ENCODE results near the gene CFI. TPM values are rescaled to one million over a fixed set of nuclear protein-coding genes. Genes with fewer than 3 reads are reported as not detected.
"Not testable (repeated sequence)": the region's sequence is repeated elsewhere in the genome, so short reads cannot be mapped to it uniquely, and the experiment has no call there.

Gene CFI
- total RNA-seq, 1 donor from 2014 or later, result 54.8 TPM

DNA sequence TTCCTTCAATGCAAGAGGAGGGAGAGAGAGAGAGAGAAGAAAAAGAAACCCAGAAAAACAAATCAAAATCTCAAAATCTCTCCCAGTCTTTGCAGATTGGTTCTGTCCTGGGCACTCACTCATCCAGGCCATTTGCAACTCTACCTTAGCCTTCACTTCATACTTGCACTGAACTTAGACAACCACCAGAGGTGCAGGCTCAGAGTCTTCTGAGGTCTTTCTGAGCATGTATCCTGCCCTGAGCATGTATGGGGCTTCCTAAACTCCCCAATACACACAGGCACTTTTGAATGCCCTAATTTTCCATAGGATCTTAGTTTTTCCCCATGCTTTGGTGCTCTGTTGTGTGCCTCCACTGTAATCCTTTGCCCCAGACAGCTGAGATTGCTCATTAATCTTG is 2.9 kb downstream of the CFI start:
- Histone ChIP-seq H3K36me3 (no peaks in the 10 kb centered on the region), H3K4me3 (no peak overlapping the region), H3K4me1 (peaks cover 6% of the 10 kb centered on the region), H3K9me3 (peaks cover 20% of the 10 kb centered on the region), H3K27ac (no peak overlapping the region), H3K27me3 (ENCODE audit: low read depth) (no peaks in the 10 kb centered on the region)
- ATAC-seq, result no peak
- no peak for DNase-seq
- intact Hi-C loops (cut with DNase I), result no loop called here
- TF ChIP-seq, protein P1, sequence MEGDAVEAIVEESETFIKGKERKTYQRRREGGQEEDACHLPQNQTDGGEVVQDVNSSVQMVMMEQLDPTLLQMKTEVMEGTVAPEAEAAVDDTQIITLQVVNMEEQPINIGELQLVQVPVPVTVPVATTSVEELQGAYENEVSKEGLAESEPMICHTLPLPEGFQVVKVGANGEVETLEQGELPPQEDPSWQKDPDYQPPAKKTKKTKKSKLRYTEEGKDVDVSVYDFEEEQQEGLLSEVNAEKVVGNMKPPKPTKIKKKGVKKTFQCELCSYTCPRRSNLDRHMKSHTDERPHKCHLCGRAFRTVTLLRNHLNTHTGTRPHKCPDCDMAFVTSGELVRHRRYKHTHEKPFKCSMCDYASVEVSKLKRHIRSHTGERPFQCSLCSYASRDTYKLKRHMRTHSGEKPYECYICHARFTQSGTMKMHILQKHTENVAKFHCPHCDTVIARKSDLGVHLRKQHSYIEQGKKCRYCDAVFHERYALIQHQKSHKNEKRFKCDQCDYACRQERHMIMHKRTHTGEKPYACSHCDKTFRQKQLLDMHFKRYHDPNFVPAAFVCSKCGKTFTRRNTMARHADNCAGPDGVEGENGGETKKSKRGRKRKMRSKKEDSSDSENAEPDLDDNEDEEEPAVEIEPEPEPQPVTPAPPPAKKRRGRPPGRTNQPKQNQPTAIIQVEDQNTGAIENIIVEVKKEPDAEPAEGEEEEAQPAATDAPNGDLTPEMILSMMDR (IDR thresholded peaks at IDR 0.05), result no peak

DNA sequence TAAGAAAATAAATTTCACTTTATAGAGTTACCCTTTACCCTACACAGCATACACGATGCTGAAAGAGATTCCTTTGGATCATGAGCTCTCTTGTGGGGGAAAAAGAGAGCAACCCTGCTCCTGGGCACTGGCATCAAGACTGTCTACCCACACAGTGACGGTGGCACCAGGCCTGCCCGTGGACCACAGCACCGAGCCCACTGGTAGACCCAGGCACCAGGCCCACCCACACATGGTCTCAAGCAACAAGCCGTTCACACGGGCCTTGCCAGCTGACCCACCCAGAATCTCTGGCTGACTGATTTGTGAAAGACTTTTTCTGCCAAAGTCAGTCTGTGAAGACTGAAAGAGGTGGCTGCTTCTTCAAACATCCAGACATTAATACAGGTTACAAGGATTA is 6.7 kb downstream of the CFI start:
- Histone ChIP-seq H3K36me3 (no peaks in the 10 kb centered on the region), H3K27ac (no peak overlapping the region), H3K4me3 (no peak overlapping the region), H3K27me3 (ENCODE audit: low read depth) (no peaks in the 10 kb centered on the region), H3K9me3 (peaks cover 21% of the 10 kb centered on the region), H3K4me1 (no peaks in the 10 kb centered on the region)
- TF ChIP-seq, protein P1 (IDR thresholded peaks at IDR 0.05), result no peak
- no peak for ATAC-seq
- intact Hi-C loops (cut with DNase I), result no loop called here
- DNase-seq, result no peak

DNA sequence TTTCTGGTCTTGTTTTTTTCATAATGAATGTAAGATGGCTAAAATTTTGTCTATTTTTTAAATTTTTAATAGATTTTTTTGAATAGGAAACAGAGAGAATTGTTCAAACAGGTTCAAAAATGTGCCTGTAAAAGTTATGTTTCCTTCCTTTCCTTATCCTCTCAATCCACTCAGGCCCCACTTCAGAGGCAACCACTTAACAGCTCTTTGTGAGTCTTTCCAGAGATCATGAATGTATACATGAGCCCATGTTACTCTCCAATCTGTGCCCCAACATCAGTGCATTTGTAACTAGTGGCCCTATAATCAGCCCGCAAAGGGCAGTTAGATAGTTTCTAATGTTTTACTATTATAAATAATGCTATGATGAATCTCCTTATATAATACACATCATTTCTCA is 14.0 kb downstream of the CFI start:
- Histone ChIP-seq H3K9me3 (no peaks in the 10 kb centered on the region), H3K27me3 (ENCODE audit: low read depth) (no peaks in the 10 kb centered on the region), H3K4me3 (no peak overlapping the region), H3K36me3 (no peaks in the 10 kb centered on the region), H3K27ac (no peak overlapping the region), H3K4me1 (no peaks in the 10 kb centered on the region)
- TF ChIP-seq, protein P1 (IDR thresholded peaks at IDR 0.05), result no peak
- intact Hi-C loops (cut with DNase I), result no loop called here
- ATAC-seq (no peak), DNase-seq (no peak)

DNA sequence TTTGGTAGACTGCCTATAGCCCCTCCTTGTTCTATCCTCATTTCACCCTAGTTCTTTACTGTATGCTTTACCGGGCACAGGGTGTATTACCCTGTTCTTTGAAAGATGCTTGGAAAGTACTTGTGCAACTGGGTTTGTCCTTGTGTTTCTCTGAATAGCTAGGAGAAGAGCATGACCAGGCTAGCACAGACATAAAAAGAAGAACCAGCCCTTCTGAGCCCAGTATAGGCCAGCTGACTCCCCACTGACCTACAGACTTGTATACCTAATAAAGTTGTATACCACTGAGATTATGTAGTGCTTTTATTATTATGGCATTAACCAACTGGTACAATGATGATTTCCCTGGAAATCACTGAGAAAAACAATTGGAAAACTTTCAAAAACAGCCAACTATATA is 15.0 kb downstream of the CFI start:
- TF ChIP-seq, protein P1 (IDR thresholded peaks at IDR 0.05), result no peak
- ATAC-seq (no peak), DNase-seq (no peak)
- Histone ChIP-seq H3K36me3 (no peaks in the 10 kb centered on the region), H3K27me3 (ENCODE audit: low read depth) (no peaks in the 10 kb centered on the region), H3K4me3 (no peak overlapping the region), H3K27ac (no peak overlapping the region), H3K4me1 (no peaks in the 10 kb centered on the region), H3K9me3 (no peaks in the 10 kb centered on the region)
- intact Hi-C loops (cut with DNase I), result no loop called here

DNA sequence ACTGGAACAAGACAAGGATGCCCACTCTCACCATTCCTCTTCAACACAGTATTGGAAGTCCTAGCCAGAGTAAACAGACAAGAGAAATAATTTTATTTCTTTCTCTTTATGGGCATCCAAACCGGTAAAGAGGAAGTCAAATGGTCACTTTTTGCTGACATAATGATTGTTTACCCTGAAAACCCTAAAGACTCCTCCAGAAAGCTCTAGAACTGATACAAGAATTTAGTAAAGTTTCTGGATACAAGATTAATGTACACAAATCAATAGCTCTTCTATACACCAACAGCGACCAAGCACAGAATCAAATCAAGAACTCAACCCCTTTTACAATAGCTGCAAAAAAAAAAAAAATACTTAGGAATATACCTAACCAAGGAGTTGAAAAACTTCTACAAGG is 19.7 kb downstream of the CFI start:
- intact Hi-C loops (cut with DNase I); H3K4me1 ChIP-seq; H3K36me3 ChIP-seq; H3K27ac ChIP-seq; H3K9me3 ChIP-seq; ATAC-seq; H3K4me3 ChIP-seq; DNase-seq; H3K27me3 ChIP-seq (ENCODE audit: low read depth): not testable (repeated sequence)

DNA sequence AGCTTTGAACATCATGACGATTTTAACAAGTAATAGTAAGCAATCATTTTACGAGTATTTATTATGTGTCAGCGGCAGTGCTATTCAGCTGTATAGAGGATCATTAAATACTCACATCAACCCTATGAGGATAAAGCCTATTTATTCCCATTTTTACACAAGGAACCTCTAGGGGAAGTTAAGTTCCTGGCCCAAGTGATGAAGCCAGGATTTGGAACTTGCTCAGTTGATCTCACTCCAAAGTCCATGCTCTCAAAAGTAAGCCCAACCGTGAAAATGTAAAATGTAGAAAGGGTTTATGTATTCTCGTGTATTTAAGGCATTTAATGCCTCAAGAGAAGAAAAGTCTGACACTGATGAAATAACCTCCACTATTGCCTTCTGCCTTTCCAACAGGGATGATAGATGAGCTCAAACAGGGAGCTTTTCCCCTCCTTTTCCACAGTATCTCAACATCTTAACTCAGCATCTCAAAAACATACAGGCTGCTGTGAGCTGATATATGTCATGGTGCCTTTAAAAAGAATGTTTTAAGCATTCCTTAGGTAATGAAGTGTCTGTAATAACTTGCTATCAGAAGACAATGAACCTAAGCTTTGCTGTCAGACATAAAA is 36.9 kb downstream of the CFI start:
- no peak for ATAC-seq
- intact Hi-C loops (cut with DNase I), result no loop called here

More for the DNA sequence above, 36.9 kb downstream of the CFI start:
- H3K27ac ChIP-seq, result no peak overlapping the region
- no peaks in the 10 kb centered on the region for H3K4me1 ChIP-seq
- no peak overlapping the region for H3K4me3 ChIP-seq
- TF ChIP-seq, protein P1 (IDR thresholded peaks at IDR 0.05), result no peak
- no peak for DNase-seq
- peaks cover 12% of the 10 kb centered on the region for H3K36me3 ChIP-seq
- H3K9me3 ChIP-seq, result no peaks in the 10 kb centered on the region
- no peaks in the 10 kb centered on the region for H3K27me3 ChIP-seq (ENCODE audit: low read depth)

All from lower lobe of right lung (tissue), 2 donors.